ENCODE results near the gene SLCO1C1.

- TF ChIP-seq EZH2 (IDR thresholded peaks at IDR 0.05; ENCODE audit: insufficient read depth, poor library complexity, severe bottlenecking) (no peak), EZH2phosphoT487 (IDR thresholded peaks at IDR 0.05; ENCODE audit: insufficient read depth, low read depth) (no peak)
Measured at GRCh38 chr12:20792971-20793370, 97.8 kb downstream of the SLCO1C1 start.

Data from GM23248 (cell line).